SK-N-MC (cell line): ENCODE results near the gene S1PR5.

Experiments
- EZH2 ChIP-seq: fragments of 200-600 bp; sonication (generic); IDR thresholded peaks from one replicate; pipeline ENCODE4 v1.6.1; 2017; ENCODE audit warnings: antibody characterized with exemption
- FOXP2 ChIP-seq: optimal IDR thresholded peaks from 2 replicates; pipeline ENCODE3; 2011; ENCODE audit warnings: mild to moderate bottlenecking, moderate library complexity; ENCODE audit not compliant: insufficient read depth; ENCODE audit errors: extremely low read length, control extremely low read depth
- POLR2AphosphoS5 ChIP-seq: IDR thresholded peaks from 2 replicates; pipeline ENCODE4 v1.6.1; 2012; ENCODE audit warnings: mild to moderate bottlenecking, low read depth, low read length, borderline replicate concordance

GRCh38 chr19:10543420-10544241, 26.4 kb upstream of the S1PR5 start, which contains the start of gene ATG4D:
- TF ChIP-seq POLR2AphosphoS5 (peak; percentile 77), EZH2 (no peak), FOXP2 (no peak)
